GM10266 (cell line): ENCODE data around the gene ARID5A.

Source experiments
- DNase-seq: peaks from one replicate; pipeline ENCODE4 v3.0.0; 2012; ENCODE audit errors: extremely low spot score
- TF ChIP-seq, protein P1 (sequence below): IDR thresholded peaks from 2 replicates; pipeline ENCODE4 v1.5.1; 2012; ENCODE audit warnings: mild to moderate bottlenecking, low read depth; ENCODE audit not compliant: control insufficient read depth, insufficient read depth; ENCODE audit errors: missing control alignments

ARID5A gene

DNA sequence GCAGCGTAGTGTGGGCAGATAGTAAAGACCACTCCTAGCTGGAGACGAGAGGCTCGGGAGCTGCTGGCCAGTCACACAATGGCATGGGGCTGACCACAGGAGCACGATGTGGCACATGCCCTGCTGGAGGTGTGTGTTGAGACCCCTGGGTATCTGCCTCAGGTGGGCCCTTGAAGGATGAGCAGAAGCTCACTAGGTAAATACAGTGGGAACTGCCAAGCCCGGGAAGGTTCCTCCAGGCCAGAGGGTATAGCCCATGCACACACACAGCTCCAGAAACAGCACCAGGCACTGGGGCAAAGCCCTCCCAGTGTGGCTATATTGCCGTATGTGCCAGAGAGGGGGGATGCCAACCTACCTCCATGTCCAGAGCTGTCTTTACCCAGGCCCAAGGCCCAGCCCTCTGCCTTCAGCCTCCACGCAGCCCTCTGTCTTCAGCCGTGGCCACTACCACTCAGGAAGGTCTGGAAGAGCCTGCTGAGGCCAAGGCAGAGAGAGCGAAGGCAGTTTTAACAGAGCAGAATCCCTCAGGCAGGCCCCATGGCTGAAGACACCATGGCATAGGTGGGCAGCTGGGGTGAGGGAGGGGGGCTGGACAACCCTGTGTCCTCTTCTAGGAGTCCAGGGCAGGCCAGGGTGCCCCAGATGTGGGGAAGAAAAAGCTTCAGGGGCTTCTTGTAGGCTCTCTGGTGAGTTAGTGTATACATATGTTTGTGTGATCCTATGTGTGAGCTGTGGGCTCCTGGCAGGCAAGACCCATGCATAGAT is 7.0 kb upstream of the ARID5A start:
- no peak for DNase-seq
- TF ChIP-seq, protein P1, sequence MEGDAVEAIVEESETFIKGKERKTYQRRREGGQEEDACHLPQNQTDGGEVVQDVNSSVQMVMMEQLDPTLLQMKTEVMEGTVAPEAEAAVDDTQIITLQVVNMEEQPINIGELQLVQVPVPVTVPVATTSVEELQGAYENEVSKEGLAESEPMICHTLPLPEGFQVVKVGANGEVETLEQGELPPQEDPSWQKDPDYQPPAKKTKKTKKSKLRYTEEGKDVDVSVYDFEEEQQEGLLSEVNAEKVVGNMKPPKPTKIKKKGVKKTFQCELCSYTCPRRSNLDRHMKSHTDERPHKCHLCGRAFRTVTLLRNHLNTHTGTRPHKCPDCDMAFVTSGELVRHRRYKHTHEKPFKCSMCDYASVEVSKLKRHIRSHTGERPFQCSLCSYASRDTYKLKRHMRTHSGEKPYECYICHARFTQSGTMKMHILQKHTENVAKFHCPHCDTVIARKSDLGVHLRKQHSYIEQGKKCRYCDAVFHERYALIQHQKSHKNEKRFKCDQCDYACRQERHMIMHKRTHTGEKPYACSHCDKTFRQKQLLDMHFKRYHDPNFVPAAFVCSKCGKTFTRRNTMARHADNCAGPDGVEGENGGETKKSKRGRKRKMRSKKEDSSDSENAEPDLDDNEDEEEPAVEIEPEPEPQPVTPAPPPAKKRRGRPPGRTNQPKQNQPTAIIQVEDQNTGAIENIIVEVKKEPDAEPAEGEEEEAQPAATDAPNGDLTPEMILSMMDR: no peak

DNA sequence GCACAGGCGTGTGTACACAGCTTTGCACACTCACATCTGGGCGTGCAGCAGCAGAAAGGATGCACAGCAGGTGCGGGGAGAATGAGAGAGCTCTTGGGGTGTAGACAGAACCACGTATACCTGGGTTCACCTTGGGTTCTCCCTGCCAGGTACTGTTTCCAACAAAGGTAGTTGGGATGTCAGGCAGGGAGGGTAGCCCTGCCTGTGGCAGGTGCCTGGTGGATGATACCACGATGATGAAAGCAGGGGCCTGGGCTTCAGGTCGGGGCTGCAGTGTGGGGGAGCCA is 6.5 kb upstream of the ARID5A start:
- TF ChIP-seq, protein P1: no peak

DNA sequence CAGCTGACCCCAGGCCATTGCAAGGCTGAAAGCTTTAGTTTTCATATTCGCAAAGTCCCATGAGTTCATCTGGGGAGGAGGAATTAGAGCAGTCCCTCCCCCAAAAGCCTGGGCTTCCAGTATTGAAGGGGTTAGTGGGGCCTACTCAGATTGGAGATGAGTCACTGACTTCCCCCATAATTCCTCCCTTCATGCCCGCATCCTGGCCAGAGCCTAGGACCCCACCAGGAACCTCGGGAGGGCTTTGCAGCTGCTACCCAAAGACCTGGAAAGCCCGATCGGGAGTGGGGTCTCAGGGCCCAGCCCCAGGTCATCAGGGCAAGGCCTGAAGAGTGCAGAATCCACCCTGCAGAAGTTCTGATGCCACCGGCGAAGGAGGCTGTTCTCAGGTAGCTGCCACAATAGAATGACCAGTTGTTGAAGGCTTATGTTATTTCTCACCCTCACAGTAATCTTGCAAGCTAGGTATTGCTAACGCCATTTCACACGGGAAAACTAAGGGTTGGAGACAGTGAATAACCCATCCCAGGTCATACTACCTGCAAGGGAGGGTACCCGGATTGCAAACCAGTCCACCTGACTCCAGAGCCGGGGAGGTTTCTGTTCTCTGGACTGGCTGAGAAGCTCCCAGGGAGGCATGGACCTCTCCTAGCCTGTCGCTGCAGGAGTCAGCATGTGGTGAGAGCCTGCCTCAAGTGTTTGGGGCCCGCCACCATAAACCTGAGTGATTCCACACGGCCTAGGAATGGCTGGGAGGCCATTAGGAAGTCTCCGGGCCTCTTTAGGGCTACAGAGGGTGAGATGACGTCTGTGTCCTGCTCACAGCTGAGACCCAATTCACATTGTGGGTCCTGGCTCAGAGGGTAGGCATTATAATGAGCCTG is 5.8 kb upstream of the ARID5A start:
- TF ChIP-seq, protein P1: no peak
- DNase-seq: no peak

More for the DNA sequence above, 6.5 kb upstream of the ARID5A start:
- DNase-seq: no peak

- TF ChIP-seq, protein P1: no peak
- no peak for DNase-seq
Observed at GRCh38 chr2:96531366-96531765, 5.2 kb upstream of the ARID5A start.

DNA sequence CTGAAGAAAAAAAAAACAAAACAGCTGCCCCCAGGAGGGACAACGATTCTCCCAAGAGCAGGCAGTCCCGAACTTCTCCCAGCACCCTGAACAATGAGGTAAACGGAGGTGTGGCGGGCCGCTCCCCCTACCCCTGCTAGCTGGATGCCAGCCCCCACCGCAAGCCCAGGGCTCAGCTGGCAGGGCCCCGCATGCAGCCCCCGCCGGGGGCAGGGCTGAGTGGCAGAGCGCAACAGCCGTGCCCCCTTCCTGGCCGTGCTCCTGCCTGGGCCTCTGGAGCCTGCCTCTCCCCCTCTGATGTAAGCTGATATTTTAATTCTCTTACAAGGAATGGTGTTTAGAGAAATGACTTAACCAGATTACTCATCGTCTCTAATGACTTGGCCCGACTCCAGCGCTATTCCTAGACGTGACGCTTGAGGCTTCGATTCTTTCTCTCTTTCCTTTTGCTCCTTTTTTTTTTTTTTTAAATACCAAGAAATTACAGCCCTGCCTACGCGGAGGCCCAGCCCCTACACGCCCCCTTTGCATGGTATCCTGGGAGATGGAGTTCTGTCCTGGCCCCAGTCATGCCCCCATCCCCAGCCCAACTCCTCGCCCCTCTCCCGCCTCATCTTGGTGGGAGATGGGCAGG is 4.6 kb upstream of the ARID5A start:
- TF ChIP-seq, protein P1: no peak
- peak; percentile 90 for DNase-seq

GRCh38 chr2:96532641-96533291 is 3.8 kb upstream of the ARID5A start:
- DNase-seq: no peak
- TF ChIP-seq, protein P1: no peak
